H1 (cell line): ENCODE data around the gene CPLANE1. TPM values are rescaled to one million over a fixed set of nuclear protein-coding genes. Genes with fewer than 3 reads are reported as not detected.

Experiments used
- CTCF ChIA-PET: fragments of 300-600 bp; sonication (Branson Sonifier 250); formaldehyde crosslinking; loops from one replicate; lab custom pipeline; 2021; ENCODE audit not compliant: partially characterized antibody; lab: Charles Lee
- POLR2A ChIA-PET: fragments of 300-600 bp; sonication (Branson Sonifier 250); formaldehyde crosslinking; loops from one replicate; lab custom pipeline; 2021; ENCODE audit warnings: inconsistent platforms; ENCODE audit not compliant: partially characterized antibody; lab: Charles Lee
- DNase-seq, 2 experiments: peaks; one replicate each; pipeline versions ENCODE4 v3.0.0 to v3.0.0-alpha.2; 2010 to 2022; ENCODE audit warnings: low spot score in 2 of 2, low read depth in 1 of 2, mixed read lengths in 1 of 2
- FAIRE-seq: peaks from 2 replicates; lab custom pipeline; 2011; peaks lifted over from hg19 to GRCh38; lab: Jason Lieb, UNC
- H2AFZ ChIP-seq: 2 replicates; pipeline ENCODE4 v1.8.1; 2012; ENCODE audit warnings: low read length, inconsistent platforms
- H2AK5ac ChIP-seq: 2 replicates; pipeline ENCODE4 v1.6.1; 2013; ENCODE audit warnings: low read depth, low read length
- H2BK120ac ChIP-seq: replicated peaks from 2 replicates; pipeline ENCODE3; 2013; ENCODE audit warnings: low read depth, low read length, inconsistent platforms
- H2BK12ac ChIP-seq: 2 replicates; pipeline ENCODE4 v1.6.1; 2013; ENCODE audit warnings: low read depth, low read length
- H2BK15ac ChIP-seq: 2 replicates; pipeline ENCODE4 v1.6.1; 2013; ENCODE audit warnings: low read length
- H2BK20ac ChIP-seq: 2 replicates; pipeline ENCODE4 v1.6.1; 2013; ENCODE audit warnings: low read length
- H2BK5ac ChIP-seq: 2 replicates; pipeline ENCODE4 v1.6.1; 2013; ENCODE audit warnings: low read depth, low read length
- H3K14ac ChIP-seq: 2 replicates; pipeline ENCODE4 v1.6.1; 2013; ENCODE audit warnings: inconsistent platforms; ENCODE audit not compliant: insufficient read length
- H3K18ac ChIP-seq: 2 replicates; pipeline ENCODE4 v1.6.1; 2013; ENCODE audit warnings: low read length; ENCODE audit errors: extremely low read depth
- H3K23ac ChIP-seq: 2 replicates; pipeline ENCODE4 v1.6.1; 2013; ENCODE audit warnings: inconsistent platforms; ENCODE audit not compliant: insufficient read length
- H3K23me2 ChIP-seq: 2 replicates; pipeline ENCODE4 v1.6.1; 2013; ENCODE audit warnings: low read depth, low read length
- H3K27ac ChIP-seq: 2 replicates; pipeline ENCODE4 v1.6.1; 2011; ENCODE audit warnings: low read depth, low read length, inconsistent platforms
- H3K27me3 ChIP-seq, 4 experiments: replicated peaks in 1 of 4; 1 replicate in 1 of 4; 2 replicates in 3 of 4; pipeline versions ENCODE4 v1.6.1 to v1.8.1; 2011 to 2013; ENCODE audit warnings: low read length in 3 of 4, mild to moderate bottlenecking in 3 of 4, inconsistent platforms in 2 of 4, mixed read lengths in 2 of 4, moderate library complexity in 1 of 4; ENCODE audit not compliant: control insufficient read depth in 3 of 4, insufficient read depth in 3 of 4; ENCODE audit errors: extremely low read depth in 1 of 4
- H3K36me3 ChIP-seq, 4 experiments: 2 replicates each; pipeline versions ENCODE4 v1.6.1 to v1.8.1; 2011 to 2013; ENCODE audit warnings: mild to moderate bottlenecking in 4 of 4, low read length in 3 of 4, moderate library complexity in 2 of 4, control low read depth in 1 of 4, inconsistent platforms in 1 of 4; ENCODE audit not compliant: insufficient read depth in 4 of 4, control insufficient read depth in 2 of 4
- H3K4ac ChIP-seq: replicated peaks from 2 replicates; pipeline ENCODE3; 2013; ENCODE audit warnings: low read length, low read depth, mixed read lengths, inconsistent platforms; ENCODE audit not compliant: insufficient read length
- H3K4me1 ChIP-seq, 4 experiments: replicated peaks in 1 of 4; 1 replicate in 1 of 4; 2 replicates in 3 of 4; pipeline versions ENCODE4 v1.6.1 to v1.8.1; 2011 to 2013; ENCODE audit warnings: low read length in 3 of 4, inconsistent platforms in 2 of 4, mixed read lengths in 1 of 4; ENCODE audit not compliant: insufficient read depth in 4 of 4, control insufficient read depth in 3 of 4
- H3K4me2 ChIP-seq, 2 experiments: 2 replicates each; pipeline versions ENCODE4 v1.6.1 to v1.8.1; 2011 to 2013; ENCODE audit warnings: low read depth in 2 of 2, low read length in 2 of 2, control low read depth in 1 of 2, inconsistent platforms in 1 of 2, mild to moderate bottlenecking in 1 of 2; ENCODE audit not compliant: insufficient read depth in 1 of 2
- H3K4me3 ChIP-seq, 4 experiments: fragments of 200-600, 300-600 bp in 1 of 4; sonication (generic), shearing (Covaris generic), sonication (Bioruptor Twin) in 1 of 4; 2 replicates each; pipeline versions ENCODE4 v1.5.1 to v1.8.1; 2011 to 2016; ENCODE audit warnings: low read length in 4 of 4, low read depth in 3 of 4, control low read depth in 2 of 4, inconsistent platforms in 2 of 4, mild to moderate bottlenecking in 2 of 4, mixed read lengths in 1 of 4, moderate library complexity in 1 of 4; ENCODE audit not compliant: insufficient read depth in 2 of 4; ENCODE audit errors: extremely low read depth in 1 of 4
- H3K56ac ChIP-seq: replicated peaks from 2 replicates; pipeline ENCODE3; 2013; ENCODE audit warnings: low read depth, mild to moderate bottlenecking, mixed read lengths, low read length, inconsistent platforms; ENCODE audit not compliant: insufficient read length
- H3K79me1 ChIP-seq: 2 replicates; pipeline ENCODE4 v1.6.1; 2013; ENCODE audit warnings: low read depth, low read length, control low read depth
- H3K79me2 ChIP-seq, 2 experiments: 2 replicates each; pipeline versions ENCODE4 v1.6.1 to v1.8.1; 2012 to 2013; ENCODE audit warnings: low read length in 2 of 2, mild to moderate bottlenecking in 2 of 2, inconsistent platforms in 1 of 2; ENCODE audit not compliant: insufficient read depth in 2 of 2, control insufficient read depth in 1 of 2
- H3K9ac ChIP-seq, 4 experiments: replicated peaks in 1 of 4; 1 replicate in 1 of 4; 2 replicates in 3 of 4; pipeline versions ENCODE4 v1.6.1 to v1.8.1; 2011 to 2013; ENCODE audit warnings: low read depth in 3 of 4, low read length in 3 of 4, control low read depth in 2 of 4, mild to moderate bottlenecking in 2 of 4, moderate library complexity in 2 of 4, inconsistent platforms in 1 of 4; ENCODE audit errors: extremely low read depth in 1 of 4
- H3K9me3 ChIP-seq, 2 experiments: 2 replicates each; pipeline versions ENCODE4 v1.6.1 to v1.8.1; 2012 to 2013; ENCODE audit warnings: mild to moderate bottlenecking in 2 of 2, moderate library complexity in 2 of 2, control low read depth in 1 of 2, inconsistent platforms in 1 of 2, low read depth in 1 of 2, low read length in 1 of 2, mixed read lengths in 1 of 2; ENCODE audit not compliant: insufficient read depth in 2 of 2
- H4K20me1 ChIP-seq, 2 experiments: replicated peaks in 1 of 2; 2 replicates each; pipeline versions ENCODE3 to v1.8.1; 2011 to 2013; ENCODE audit warnings: inconsistent platforms in 2 of 2, low read length in 2 of 2, mild to moderate bottlenecking in 1 of 2; ENCODE audit not compliant: insufficient read depth in 2 of 2, control insufficient read depth in 1 of 2
- H4K5ac ChIP-seq: 2 replicates; pipeline ENCODE4 v1.6.1; 2013; ENCODE audit warnings: low read length, low read depth, mixed read lengths, inconsistent platforms; ENCODE audit not compliant: insufficient read length
- H4K8ac ChIP-seq: 2 replicates; pipeline ENCODE4 v1.8.0; 2013; ENCODE audit warnings: mild to moderate bottlenecking, moderate library complexity, low read length, inconsistent platforms; ENCODE audit not compliant: insufficient read depth; ENCODE audit errors: extremely low read depth
- H4K91ac ChIP-seq: replicated peaks from 2 replicates; pipeline ENCODE3; 2013; ENCODE audit warnings: low read length, mixed read lengths, inconsistent platforms; ENCODE audit not compliant: insufficient read length
- BRCA1 ChIP-seq: IDR thresholded peaks from 2 replicates; pipeline ENCODE4 v1.6.1; 2012; ENCODE audit warnings: low read depth, low read length, improper control_type of control experiment
- CBX8 ChIP-seq: fragments of 300-800, 300-1000 bp; sonication (generic); IDR thresholded peaks from 2 replicates; pipeline ENCODE4 v1.7.1; 2016; ENCODE audit warnings: low read depth, low read length, borderline replicate concordance
- CEBPB ChIP-seq: IDR thresholded peaks from 2 replicates; pipeline ENCODE4 v1.6.1; 2012; ENCODE audit warnings: low read depth, low read length
- SIN3A ChIP-seq, 2 experiments: IDR thresholded peaks in 1 of 2; conservative IDR thresholded peaks in 1 of 2; 2 replicates each; pipeline ENCODE4 v1.6.1; 2011 to 2012; ENCODE audit warnings: low read length in 2 of 2, improper control_type of control experiment in 1 of 2, low read depth in 1 of 2, mild to moderate bottlenecking in 1 of 2
- SP2 ChIP-seq: IDR thresholded peaks from 2 replicates; pipeline ENCODE4 v1.6.1; 2012; ENCODE audit warnings: mild to moderate bottlenecking, low read length, inconsistent platforms
- SUZ12 ChIP-seq: fragments of 200-600 bp; sonication (generic); IDR thresholded peaks from 2 replicates; pipeline ENCODE4 v1.6.1; 2012; ENCODE audit warnings: mild to moderate bottlenecking, inconsistent platforms, low read length, moderate library complexity, mixed read lengths
- TAF1 ChIP-seq: IDR thresholded peaks from 2 replicates; pipeline ENCODE4 v1.6.1; 2011; ENCODE audit warnings: mild to moderate bottlenecking, low read depth, low read length
- TCF12 ChIP-seq: IDR thresholded peaks from 2 replicates; pipeline ENCODE4 v1.6.1; 2011; ENCODE audit warnings: low read depth, mild to moderate bottlenecking, low read length
- WGBS, 2 experiments: shearing (Covaris generic) in 1 of 2; methylation state at CpG; one replicate each; pipeline versions ENCODE4 v1.1.6 to v1.1.7; 2013 to 2015; ENCODE audit warnings: low lambda C conversion rate in 2 of 2, mixed read lengths in 2 of 2, inconsistent platforms in 1 of 2, low coverage in 1 of 2, missing lambda C conversion rate in 1 of 2; ENCODE audit not compliant: insufficient replicate concordance in 2 of 2, insufficient coverage in 1 of 2, insufficient read length in 1 of 2; ENCODE audit errors: extremely low coverage in 1 of 2, missing lambda C conversion rate in 1 of 2; 5-methylcytosine and 5-hydroxymethylcytosine counted together
- polyA plus RNA-seq, 7 experiments: library from polyadenylated mRNA; depleted of rRNA in 3 of 7; stranded (reverse) in 5 of 7; unstranded in 2 of 7; fragments of >200 nt in 5 of 7; fragments of 200-250 nt in 2 of 7; gene quantifications; 1 replicate in 5 of 7; 2 replicates in 1 of 7; 4 replicates in 1 of 7; pipeline versions ENCODE4 v1.2.1 to v1.2.3, GENCODE V29; 2011 to 2013; ENCODE audit warnings: missing spikeins in 2 of 7, mixed read lengths in 2 of 7
- total RNA-seq: library from RNA; stranded (reverse); fragmentation: NEBNext Ultra II Directional; extraction: Animal tissue kit (Norgen Biotek cat#: 25700); gene quantifications from 2 replicates; pipeline ENCODE4 v1.2.1, GENCODE V29; 2021

CPLANE1 gene
- total and polyA plus RNA-seq, 2 of the 8 experiments (the other 6 are each of a cell fraction or from before 2014, with no cell fraction given) = 2.2 to 8.8 TPM

- Histone ChIP-seq H3K36me3 (peaks cover 0 to 6% (median 2%) of the 10 kb centered on the region in 4 experiments; a peak in 2 of 8 replicates), H3K9me3 (no peaks in the 10 kb centered on the region), H2AK5ac (no peak overlapping the region), H3K79me1 (no peaks in the 10 kb centered on the region), H3K27me3 (no peaks in the 10 kb centered on the region), H2BK120ac (no peak overlapping the region), H4K20me1 (no peaks in the 10 kb centered on the region), H2AFZ (no peak overlapping the region), H4K8ac (no peak overlapping the region), H3K4me3 (no peak overlapping the region), H3K79me2 (no peaks in the 10 kb centered on the region), H3K4me2 (no peak overlapping the region), H2BK12ac (no peak overlapping the region), H3K27ac (no peak overlapping the region), H2BK15ac (no peak overlapping the region), H3K4me1 (no peaks in the 10 kb centered on the region), H3K4ac (no peak overlapping the region), H3K23me2 (no peaks in the 10 kb centered on the region), H2BK20ac (no peak overlapping the region), H3K14ac (no peak overlapping the region), H4K91ac (no peak overlapping the region), H4K5ac (no peak overlapping the region), H3K9ac (no peak overlapping the region), H3K18ac (no peak overlapping the region), H3K23ac (no peak overlapping the region), H2BK5ac (no peak overlapping the region), H3K56ac (no peak overlapping the region)
- ChIA-PET POLR2A (no interaction called here), CTCF (interaction anchor here (0.9 kb wide), 1 partner anchor 140 kb away, joined by 3 read pairs; no protein-coding TSS in a partner anchor)
- TF ChIP-seq TAF1 = no peak
- TF ChIP-seq SUZ12 = no peak
- no peak for TF ChIP-seq BRCA1
- TF ChIP-seq SP2 = no peak
- no peak for TF ChIP-seq TCF12
- TF ChIP-seq SIN3A (conservative IDR thresholded peaks at IDR 0.05 in 1 of 2, IDR thresholded peaks at IDR 0.05 in 1 of 2; ENCODE audit: low read depth in 1 of 2, low read length in 2 of 2) = no peak
- no peak for TF ChIP-seq CEBPB
- no peak for TF ChIP-seq CBX8
- no peak for FAIRE-seq
- no peak for DNase-seq
- 90% methylated on average over 3 of the region's 3 CpGs; no CpG with 5 or more reads in 1 of the 2 experiments for WGBS, 2 experiments
Measured at GRCh38 chr5:37198061-37198460, 51.1 kb downstream of the CPLANE1 start.
